Measurements from ENCODE around the gene SLC24A1.

SLC24A1 gene

GRCh38 chr15:65584241-65584640, 37.5 kb upstream of the SLC24A1 start (continued):
- TF ChIP-seq ZNF629 (tag by site-specific recombination; IDR thresholded peaks at IDR 0.05) = no peak

- Histone ChIP-seq H3K4me3 (ENCODE audit: low read depth, low read length) (no peak overlapping the region), H3K9me3 (ENCODE audit: control insufficient read depth, insufficient read depth, low read depth, low read length) (no peaks in the 10 kb centered on the region), H3K27ac (ENCODE audit: extremely low read depth, low read depth, low read length) (no peak overlapping the region), H3K36me3 (ENCODE audit: control insufficient read depth in 2 of 2, insufficient read depth in 1 of 2, low read length in 2 of 2) (peaks cover 89 to 93% of the 10 kb centered on the region in 2 experiments), H3K4me1 (ENCODE audit: control insufficient read depth, insufficient read depth, low read length) (no peaks in the 10 kb centered on the region)
- ChIA-PET CTCF (no interaction called here), POLR2A (no interaction called here)
- TF ChIP-seq ATF2 (tag by site-specific recombination; IDR thresholded peaks at IDR 0.05; ENCODE audit: low read depth) (no peak), SCRT1 (tag by site-specific recombination; IDR thresholded peaks at IDR 0.05; ENCODE audit: borderline replicate concordance) (peak; percentile 58), ZNF214 (tag by site-specific recombination; IDR thresholded peaks at IDR 0.05; ENCODE audit: borderline replicate concordance) (no peak), SCRT2 (tag by site-specific recombination; IDR thresholded peaks at IDR 0.05) (peak; percentile 80)
These were observed 34.6 kb upstream of the SLC24A1 start for GRCh38 chr15:65587094-65587493.

- H3K4me3 ChIP-seq (ENCODE audit: low read depth, low read length) = no peak overlapping the region
- no peaks in the 10 kb centered on the region for H3K4me1 ChIP-seq (ENCODE audit: control insufficient read depth, insufficient read depth, low read length)
- peaks cover 89% of the 10 kb centered on the region in 2 experiments for H3K36me3 ChIP-seq (ENCODE audit: control insufficient read depth in 2 of 2, insufficient read depth in 1 of 2, low read length in 2 of 2)
- no peak overlapping the region for H3K27ac ChIP-seq (ENCODE audit: extremely low read depth, low read depth, low read length)
- POLR2A ChIA-PET = interaction anchor here (1.2 kb wide), 1 partner anchor 11 kb away, joined by 3 read pairs; no protein-coding TSS in a partner anchor
- CTCF ChIA-PET = interaction anchor here (0.6 to 2.5 kb wide), 12 partner anchors 9 to 721 kb away, joined by 3 to 13 read pairs (median 4); partner anchors contain the start of genes HACD3 and INTS14
- TF ChIP-seq, protein P1, sequence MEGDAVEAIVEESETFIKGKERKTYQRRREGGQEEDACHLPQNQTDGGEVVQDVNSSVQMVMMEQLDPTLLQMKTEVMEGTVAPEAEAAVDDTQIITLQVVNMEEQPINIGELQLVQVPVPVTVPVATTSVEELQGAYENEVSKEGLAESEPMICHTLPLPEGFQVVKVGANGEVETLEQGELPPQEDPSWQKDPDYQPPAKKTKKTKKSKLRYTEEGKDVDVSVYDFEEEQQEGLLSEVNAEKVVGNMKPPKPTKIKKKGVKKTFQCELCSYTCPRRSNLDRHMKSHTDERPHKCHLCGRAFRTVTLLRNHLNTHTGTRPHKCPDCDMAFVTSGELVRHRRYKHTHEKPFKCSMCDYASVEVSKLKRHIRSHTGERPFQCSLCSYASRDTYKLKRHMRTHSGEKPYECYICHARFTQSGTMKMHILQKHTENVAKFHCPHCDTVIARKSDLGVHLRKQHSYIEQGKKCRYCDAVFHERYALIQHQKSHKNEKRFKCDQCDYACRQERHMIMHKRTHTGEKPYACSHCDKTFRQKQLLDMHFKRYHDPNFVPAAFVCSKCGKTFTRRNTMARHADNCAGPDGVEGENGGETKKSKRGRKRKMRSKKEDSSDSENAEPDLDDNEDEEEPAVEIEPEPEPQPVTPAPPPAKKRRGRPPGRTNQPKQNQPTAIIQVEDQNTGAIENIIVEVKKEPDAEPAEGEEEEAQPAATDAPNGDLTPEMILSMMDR (tag by site-specific recombination; IDR thresholded peaks at IDR 0.05) = peak; percentile 10; the same call in 1 of the 2 replicates
- TF ChIP-seq ZNF654 (tag by site-specific recombination; IDR thresholded peaks at IDR 0.05; ENCODE audit: low read depth) = peak; percentile 38
- no peak for TF ChIP-seq ZNF266 (tag by site-specific recombination; IDR thresholded peaks at IDR 0.05; ENCODE audit: low read depth)
- no peak for TF ChIP-seq ZNF239 (tag by site-specific recombination; IDR thresholded peaks at IDR 0.05)
- TF ChIP-seq ZNF280D (tag by site-specific recombination; IDR thresholded peaks at IDR 0.05) = no peak
- TF ChIP-seq ZNF513 (tag by site-specific recombination; IDR thresholded peaks at IDR 0.05) = no peak
- no peak for TF ChIP-seq REPIN1 (tag by site-specific recombination; IDR thresholded peaks at IDR 0.05; ENCODE audit: low read depth)
- no peak for TF ChIP-seq ZSCAN23 (tag by site-specific recombination; IDR thresholded peaks at IDR 0.05)
- H3K9me3 ChIP-seq (ENCODE audit: control insufficient read depth, insufficient read depth, low read depth, low read length) = no peaks in the 10 kb centered on the region
These were observed 25.8 kb upstream of the SLC24A1 start for GRCh38 chr15:65595960-65596359.
